ENCODE results near the gene FAM118B.

FAM118B gene

GRCh38 chr11:126219547-126219946 is 8.0 kb downstream of the FAM118B start:
- peaks cover 82% of the 10 kb centered on the region for H3K79me2 ChIP-seq (ENCODE audit: insufficient read depth, low read length)
- H2AFZ ChIP-seq (ENCODE audit: low read length) = no peak overlapping the region
- H3F3A ChIP-seq (ENCODE audit: low read depth) = no peaks in the 10 kb centered on the region
- H3K36me3 ChIP-seq (ENCODE audit: insufficient read depth, low read length) = no peaks in the 10 kb centered on the region
- H3K9ac ChIP-seq (ENCODE audit: low read depth, low read length, poor library complexity, severe bottlenecking) = no peak overlapping the region
- H4K20me1 ChIP-seq (ENCODE audit: insufficient read depth, low read length, poor library complexity, severe bottlenecking) = peaks cover 5% of the 10 kb centered on the region
- H3K27me3 ChIP-seq (ENCODE audit: insufficient read depth, low read length, poor library complexity, severe bottlenecking) = no peaks in the 10 kb centered on the region
- H3K4me3 ChIP-seq (ENCODE audit: low read length, poor library complexity, severe bottlenecking) = no peak overlapping the region
- no peaks in the 10 kb centered on the region for H3K9me2 ChIP-seq (replicated peaks; ENCODE audit: low read depth, low read length)
- no peaks in the 10 kb centered on the region for H3K9me3 ChIP-seq (ENCODE audit: insufficient read depth, low read depth, low read length)
- TF ChIP-seq, protein P1, sequence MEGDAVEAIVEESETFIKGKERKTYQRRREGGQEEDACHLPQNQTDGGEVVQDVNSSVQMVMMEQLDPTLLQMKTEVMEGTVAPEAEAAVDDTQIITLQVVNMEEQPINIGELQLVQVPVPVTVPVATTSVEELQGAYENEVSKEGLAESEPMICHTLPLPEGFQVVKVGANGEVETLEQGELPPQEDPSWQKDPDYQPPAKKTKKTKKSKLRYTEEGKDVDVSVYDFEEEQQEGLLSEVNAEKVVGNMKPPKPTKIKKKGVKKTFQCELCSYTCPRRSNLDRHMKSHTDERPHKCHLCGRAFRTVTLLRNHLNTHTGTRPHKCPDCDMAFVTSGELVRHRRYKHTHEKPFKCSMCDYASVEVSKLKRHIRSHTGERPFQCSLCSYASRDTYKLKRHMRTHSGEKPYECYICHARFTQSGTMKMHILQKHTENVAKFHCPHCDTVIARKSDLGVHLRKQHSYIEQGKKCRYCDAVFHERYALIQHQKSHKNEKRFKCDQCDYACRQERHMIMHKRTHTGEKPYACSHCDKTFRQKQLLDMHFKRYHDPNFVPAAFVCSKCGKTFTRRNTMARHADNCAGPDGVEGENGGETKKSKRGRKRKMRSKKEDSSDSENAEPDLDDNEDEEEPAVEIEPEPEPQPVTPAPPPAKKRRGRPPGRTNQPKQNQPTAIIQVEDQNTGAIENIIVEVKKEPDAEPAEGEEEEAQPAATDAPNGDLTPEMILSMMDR (conservative IDR thresholded peaks at IDR 0.05; ENCODE audit: low read length) = no peak
- TF ChIP-seq EZH2phosphoT487 (IDR thresholded peaks at IDR 0.05; ENCODE audit: borderline replicate concordance) = no peak
- peaks cover 19% of the 10 kb centered on the region for H3K4me1 ChIP-seq (ENCODE audit: insufficient read depth, low read length, poor library complexity, severe bottlenecking)
- H3K4me2 ChIP-seq (ENCODE audit: low read depth, low read length, poor library complexity, severe bottlenecking) = no peak overlapping the region

DNA sequence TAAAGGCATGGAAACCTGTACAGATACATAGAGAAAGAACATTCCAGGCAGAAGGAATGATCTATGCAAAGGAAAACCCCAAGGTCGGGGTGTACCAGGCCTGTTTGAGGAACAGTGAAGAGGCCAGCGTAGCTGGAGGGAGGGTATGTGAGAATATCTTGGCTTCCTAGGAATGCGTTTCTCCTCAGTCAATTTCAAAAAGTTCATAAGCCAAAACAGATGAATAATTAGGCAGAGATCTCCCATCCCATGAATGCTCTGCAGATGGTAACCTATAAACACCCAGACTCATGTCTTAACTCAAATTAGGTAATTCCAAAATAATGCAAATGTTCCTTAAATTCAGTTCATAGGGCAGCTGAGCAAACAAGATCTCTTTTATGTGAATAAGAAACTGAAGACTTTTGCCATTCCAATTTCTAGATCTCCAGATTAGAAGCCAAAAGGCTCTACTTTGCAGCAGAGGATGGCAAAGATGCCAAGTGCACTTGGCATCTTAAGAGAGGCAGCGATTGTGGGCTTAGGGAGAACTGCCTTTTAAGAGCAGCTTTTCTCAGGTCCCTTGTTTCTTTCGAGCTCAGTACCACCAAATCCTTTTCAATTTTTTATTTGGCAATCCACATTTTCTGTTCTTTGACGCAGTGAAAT is 13.2 kb downstream of the FAM118B start:
- no peaks in the 10 kb centered on the region for H3F3A ChIP-seq (ENCODE audit: low read depth)
- H3K27me3 ChIP-seq (ENCODE audit: insufficient read depth, low read length, poor library complexity, severe bottlenecking) = no peaks in the 10 kb centered on the region
- H3K36me3 ChIP-seq (ENCODE audit: insufficient read depth, low read length) = no peaks in the 10 kb centered on the region
- no peak overlapping the region for H3K9ac ChIP-seq (ENCODE audit: low read depth, low read length, poor library complexity, severe bottlenecking)
- TF ChIP-seq EZH2phosphoT487 (IDR thresholded peaks at IDR 0.05; ENCODE audit: borderline replicate concordance) = no peak
- TF ChIP-seq, protein P1 (conservative IDR thresholded peaks at IDR 0.05; ENCODE audit: low read length) = no peak
- no peak overlapping the region for H2AFZ ChIP-seq (ENCODE audit: low read length)
- H3K4me2 ChIP-seq (ENCODE audit: low read depth, low read length, poor library complexity, severe bottlenecking) = no peak overlapping the region
- no peaks in the 10 kb centered on the region for H3K9me2 ChIP-seq (replicated peaks; ENCODE audit: low read depth, low read length)
- no peaks in the 10 kb centered on the region for H3K9me3 ChIP-seq (ENCODE audit: insufficient read depth, low read depth, low read length)
- H4K20me1 ChIP-seq (ENCODE audit: insufficient read depth, low read length, poor library complexity, severe bottlenecking) = no peaks in the 10 kb centered on the region
- H3K4me3 ChIP-seq (ENCODE audit: low read length, poor library complexity, severe bottlenecking) = no peak overlapping the region
- H3K4me1 ChIP-seq (ENCODE audit: insufficient read depth, low read length, poor library complexity, severe bottlenecking) = peaks cover 5% of the 10 kb centered on the region
- peaks cover 60% of the 10 kb centered on the region for H3K79me2 ChIP-seq (ENCODE audit: insufficient read depth, low read length)

GRCh38 chr11:126225295-126225665 is 13.7 kb downstream of the FAM118B start:
- Histone ChIP-seq H3K79me2 (ENCODE audit: insufficient read depth, low read length) (peaks cover 55% of the 10 kb centered on the region), H3K9me2 (replicated peaks; ENCODE audit: low read depth, low read length) (no peaks in the 10 kb centered on the region)

More at GRCh38 chr11:126225295-126225665, 13.7 kb downstream of the FAM118B start:
- Histone ChIP-seq H3K4me1 (ENCODE audit: insufficient read depth, low read length, poor library complexity, severe bottlenecking) (peaks cover 10% of the 10 kb centered on the region), H3K9me3 (ENCODE audit: insufficient read depth, low read depth, low read length) (no peaks in the 10 kb centered on the region), H4K20me1 (ENCODE audit: insufficient read depth, low read length, poor library complexity, severe bottlenecking) (no peaks in the 10 kb centered on the region), H3K4me2 (ENCODE audit: low read depth, low read length, poor library complexity, severe bottlenecking) (no peak overlapping the region), H2AFZ (ENCODE audit: low read length) (no peak overlapping the region), H3K36me3 (ENCODE audit: insufficient read depth, low read length) (no peaks in the 10 kb centered on the region), H3K27me3 (ENCODE audit: insufficient read depth, low read length, poor library complexity, severe bottlenecking) (no peaks in the 10 kb centered on the region), H3K4me3 (ENCODE audit: low read length, poor library complexity, severe bottlenecking) (no peak overlapping the region), H3K9ac (ENCODE audit: low read depth, low read length, poor library complexity, severe bottlenecking) (no peak overlapping the region), H3F3A (ENCODE audit: low read depth) (no peaks in the 10 kb centered on the region)
- TF ChIP-seq EZH2phosphoT487 (IDR thresholded peaks at IDR 0.05; ENCODE audit: borderline replicate concordance) = no peak
- TF ChIP-seq, protein P1 (conservative IDR thresholded peaks at IDR 0.05; ENCODE audit: low read length) = no peak

All from Loucy (cell line).